Cerebellar cortex (tissue), 1 donor: ENCODE data around the gene FRMD4B.

ENCODE experiments used
- DNase-seq: peaks from one replicate; pipeline ENCODE4 v3.0.0-alpha.2; 2015; ENCODE audit warnings: low spot score

The FRMD4B gene

GRCh38 chr3:69385723-69386555 is at the start of gene FRMD4B:
Gene FRMD4B (minus strand): TSS chr3:69386088. CDS start chr3:69385989, 99 bp downstream.
- DNase-seq = peak; percentile 7

GRCh38 chr3:69433969-69434325 is 48.1 kb upstream of the FRMD4B start:
- no peak for DNase-seq

GRCh38 chr3:69433121-69433968 is 47.5 kb upstream of the FRMD4B start:
- DNase-seq = no peak

GRCh38 chr3:69428657-69429255 is 42.9 kb upstream of the FRMD4B start:
- DNase-seq = no peak

- no peak for DNase-seq
Measured at GRCh38 chr3:69426967-69427304, 41.0 kb upstream of the FRMD4B start.

GRCh38 chr3:69426291-69426966 is 40.5 kb upstream of the FRMD4B start:
- DNase-seq = no peak

- DNase-seq = peak; percentile 25
Measured at GRCh38 chr3:69425249-69425648, 39.4 kb upstream of the FRMD4B start.

- no peak for DNase-seq
Measured at GRCh38 chr3:69423463-69424155, 37.7 kb upstream of the FRMD4B start.

GRCh38 chr3:69422751-69423150 is 36.9 kb upstream of the FRMD4B start:
- DNase-seq = no peak

GRCh38 chr3:69420781-69421520 is 35.1 kb upstream of the FRMD4B start:
- no peak for DNase-seq

- DNase-seq = no peak
Measured at GRCh38 chr3:69419276-69419675, 33.4 kb upstream of the FRMD4B start.

GRCh38 chr3:69417541-69418078 is 31.7 kb upstream of the FRMD4B start:
- DNase-seq = no peak

- no peak for DNase-seq
Measured at GRCh38 chr3:69413551-69414207, 27.8 kb upstream of the FRMD4B start.

- DNase-seq = no peak
Measured at GRCh38 chr3:69411346-69411745, 25.5 kb upstream of the FRMD4B start.

- peak; percentile 49 for DNase-seq
Measured at GRCh38 chr3:69410301-69410700, 24.4 kb upstream of the FRMD4B start.

GRCh38 chr3:69409831-69410230 is 23.9 kb upstream of the FRMD4B start:
- DNase-seq = no peak

GRCh38 chr3:69409011-69409410 is 23.1 kb upstream of the FRMD4B start:
- DNase-seq = no peak

- DNase-seq = no peak
Measured at GRCh38 chr3:69408542-69408941, 22.7 kb upstream of the FRMD4B start.

GRCh38 chr3:69407908-69408307 is 22.0 kb upstream of the FRMD4B start:
- DNase-seq = no peak

- no peak for DNase-seq
Measured at GRCh38 chr3:69406163-69406562, 20.3 kb upstream of the FRMD4B start.
